C1 segment of cervical spinal cord (tissue), 14 donors: ENCODE data around the gene HPS5.
"Not testable (repeated sequence)": the region's sequence is repeated elsewhere in the genome, so short reads cannot be mapped to it uniquely, and the experiment has no call there.

Experiments used
- DNase-seq, 14 donors: peaks; one replicate each; lab custom pipeline; 2025; lab: John Stamatoyannopoulos, UW

Gene HPS5

DNA sequence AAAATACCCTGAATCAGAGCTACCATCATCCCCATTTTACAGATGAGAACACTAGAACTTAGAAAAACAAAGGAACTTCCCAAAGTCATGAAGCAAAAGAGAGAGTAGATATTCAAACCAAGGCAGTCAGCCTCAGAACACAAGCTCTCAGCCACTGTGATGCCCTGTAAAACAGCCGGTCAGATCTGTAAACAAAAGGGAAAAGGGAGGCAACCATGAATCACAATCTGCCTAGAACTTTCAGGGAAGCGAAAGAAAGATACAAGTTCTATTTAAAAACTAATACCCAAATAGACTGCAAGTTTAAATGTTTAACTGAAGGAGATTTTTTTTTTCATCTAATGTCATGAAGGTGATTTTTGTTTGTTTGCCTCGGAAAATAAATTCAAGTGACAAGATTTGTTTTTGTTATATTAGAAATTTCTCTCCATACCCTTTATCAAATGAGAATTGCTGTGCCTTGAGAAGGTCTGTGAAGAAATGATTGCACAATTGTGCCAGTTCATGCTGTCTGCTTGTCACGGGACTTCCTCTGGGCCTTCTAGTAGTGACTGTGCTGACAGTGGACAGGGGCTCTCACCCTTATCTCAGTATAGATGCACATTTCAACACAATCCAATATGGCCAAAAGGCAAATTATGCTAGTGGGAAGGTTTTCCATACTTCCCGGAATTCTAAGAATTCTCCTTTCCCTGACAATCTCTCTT, 44.2 kb downstream of the HPS5 start:
- peak in 5 of 14 donors; percentile 4 to 30 (median 15) for DNase-seq

DNA sequence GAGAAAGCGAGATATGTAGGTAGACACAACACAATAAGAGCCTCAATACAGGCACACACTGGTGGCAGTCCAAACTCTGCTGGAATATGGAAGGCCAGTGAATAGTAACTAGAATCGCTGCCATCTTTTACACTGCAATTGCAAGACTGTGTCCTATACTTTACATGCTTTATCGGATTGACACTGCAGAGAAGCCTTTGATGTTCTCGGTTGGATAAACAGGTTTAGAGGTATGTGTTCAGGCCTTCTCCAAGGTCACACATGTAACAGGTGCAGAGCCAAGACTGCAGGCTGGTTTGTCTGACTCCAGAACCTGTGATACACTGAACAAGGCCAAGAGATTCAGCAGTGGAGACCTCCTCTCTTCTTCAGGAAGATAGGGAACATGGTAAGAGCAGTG, 50.7 kb downstream of the HPS5 start:
- DNase-seq: no peak

DNA sequence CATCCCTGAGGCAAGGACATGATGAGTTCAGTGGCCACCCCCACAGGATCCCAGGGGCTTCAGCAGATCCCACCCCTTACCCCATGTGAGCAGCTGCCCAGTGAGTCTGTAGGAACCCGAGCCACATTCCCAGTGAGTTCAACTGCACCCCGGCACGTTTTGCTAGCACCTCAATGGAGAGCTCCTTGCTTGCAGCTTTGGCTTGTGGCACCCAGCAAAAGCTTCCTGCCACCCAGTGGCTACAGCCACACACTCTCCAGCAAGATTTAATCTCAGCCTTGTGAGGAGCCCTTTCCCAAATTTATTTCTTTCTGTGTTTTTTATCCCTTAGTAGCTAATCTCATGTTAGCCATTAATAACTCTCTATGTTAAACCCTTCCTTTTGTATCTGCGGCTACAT, 51.8 kb downstream of the HPS5 start:
- no peak for DNase-seq

DNA sequence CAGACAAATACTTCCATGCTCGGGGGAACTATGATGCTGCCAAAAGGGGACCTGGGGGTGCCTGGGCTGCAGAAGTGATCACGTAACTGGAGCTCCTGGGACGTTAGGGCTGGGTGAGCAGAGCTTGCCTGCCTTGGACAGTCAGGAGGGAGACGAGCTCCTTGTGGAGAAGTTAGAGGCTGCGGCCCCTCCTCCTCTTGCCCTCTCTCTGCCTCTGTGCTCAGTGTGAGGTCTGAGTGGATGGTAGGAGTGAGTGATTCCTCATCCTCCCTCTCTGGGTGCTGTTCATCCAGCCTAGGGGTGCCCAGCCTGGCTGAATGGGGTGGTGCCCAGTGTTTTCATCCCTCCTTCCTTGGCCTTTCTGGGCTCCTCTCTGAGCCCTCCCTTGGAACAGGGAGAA, 52.7 kb downstream of the HPS5 start:
- DNase-seq: not testable (repeated sequence)

DNA sequence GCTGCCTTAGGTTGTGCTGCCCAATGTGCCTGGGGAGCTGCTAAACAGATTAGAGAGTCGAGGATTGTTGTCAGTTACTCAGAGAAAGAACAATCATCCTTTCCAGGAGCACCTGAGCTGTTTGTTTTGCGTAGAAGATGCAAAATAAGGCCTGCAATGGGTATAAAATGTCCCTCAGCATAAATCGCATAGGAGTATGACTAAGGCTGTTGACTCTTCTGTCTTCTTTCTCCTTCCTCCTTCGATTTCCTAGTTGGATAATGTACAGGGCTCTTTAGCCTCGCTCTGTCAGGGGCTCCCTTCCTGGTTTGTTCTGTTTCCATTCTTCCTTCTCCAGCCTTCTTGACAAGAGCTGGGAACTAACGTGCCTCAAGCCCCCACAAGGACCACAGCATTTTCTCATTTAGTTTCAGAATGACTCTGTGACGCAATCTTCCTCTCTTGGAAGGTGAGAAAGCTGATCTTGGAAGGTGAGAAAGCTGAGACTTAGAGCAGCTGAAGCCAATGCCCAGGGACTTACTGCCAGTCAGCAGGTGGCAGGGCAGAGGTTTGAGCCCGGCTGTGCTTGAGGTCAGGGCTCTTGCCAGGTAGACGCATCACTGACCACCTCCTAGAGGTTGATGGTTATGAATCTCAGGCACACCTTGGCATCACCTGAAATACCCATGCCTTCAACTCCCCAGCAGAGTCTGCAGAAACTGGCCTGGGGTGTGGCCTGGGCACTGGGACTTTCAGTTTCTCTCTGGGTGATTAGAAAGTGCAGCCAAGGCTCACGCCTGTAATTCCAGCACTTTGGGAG, 54.4 kb downstream of the HPS5 start:
- DNase-seq: not testable (repeated sequence)

DNA sequence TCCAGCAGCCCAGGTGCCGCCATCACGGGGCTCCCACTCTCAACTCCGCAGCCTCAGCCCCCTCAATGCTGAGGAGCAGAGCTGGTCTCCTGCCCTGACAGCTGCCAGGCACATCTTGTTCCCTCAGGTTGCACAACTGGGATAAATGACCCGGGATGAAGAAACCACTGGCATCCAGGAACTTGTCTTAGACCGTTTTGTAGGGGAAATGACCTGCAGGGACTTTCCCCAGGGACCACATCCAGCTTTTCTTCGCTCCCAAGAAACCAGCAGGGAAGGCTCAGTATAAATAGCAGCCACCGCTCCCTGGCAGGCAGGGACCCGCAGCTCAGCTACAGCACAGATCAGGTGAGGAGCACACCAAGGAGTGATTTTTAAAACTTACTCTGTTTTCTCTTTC, 56.0 kb downstream of the HPS5 start, which contains the start of gene SAA1:
TSS of gene SAA1 (plus strand) at position 316 of the 400 bp plus-strand sequence. CDS start 624 bp downstream, outside the sequence.
- no peak for DNase-seq

DNA sequence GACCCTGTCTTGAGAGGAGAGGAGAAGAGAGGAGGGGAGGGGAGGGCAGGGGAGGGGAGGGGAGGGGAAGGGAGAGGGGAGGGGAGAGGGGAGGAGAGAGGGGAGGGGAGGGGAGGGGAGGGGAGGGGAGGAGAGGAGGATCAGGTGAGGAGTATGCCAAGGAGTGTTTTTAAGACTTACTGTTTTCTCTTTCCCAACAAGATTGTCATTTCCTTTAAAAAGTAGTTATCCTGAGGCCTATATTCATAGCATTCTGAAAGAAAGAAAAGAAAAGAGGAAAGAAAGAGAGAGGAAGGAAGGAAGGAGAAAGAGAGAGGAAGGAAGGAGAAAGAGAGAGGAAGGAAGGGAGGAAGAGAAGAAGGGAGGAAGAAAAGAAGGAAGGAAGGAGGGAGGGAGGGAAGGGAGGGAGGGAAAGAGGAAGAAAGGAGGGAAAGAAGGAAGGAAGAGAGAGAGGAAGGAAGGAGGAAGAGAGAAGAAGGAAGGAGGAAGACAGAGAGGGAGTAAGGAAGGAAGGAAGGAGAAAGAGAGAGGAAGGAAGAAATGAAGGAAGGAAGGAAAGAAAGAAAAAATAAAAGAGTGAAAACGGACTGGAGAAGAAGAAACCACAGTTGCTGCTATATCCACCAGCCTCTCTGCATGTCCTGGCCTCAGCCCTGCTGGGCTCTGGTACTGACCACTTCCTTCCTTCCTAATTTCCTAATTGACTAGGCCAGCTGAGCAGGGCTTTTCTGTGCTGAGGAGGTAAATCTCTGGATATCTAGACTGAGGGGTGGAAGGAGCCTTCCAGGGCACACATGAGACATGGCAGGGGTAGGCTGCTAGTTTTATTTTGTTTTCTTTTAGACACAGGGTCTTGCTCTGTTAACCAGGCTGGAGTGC, 57.0 kb downstream of the HPS5 start:
- DNase-seq: no peak

DNA sequence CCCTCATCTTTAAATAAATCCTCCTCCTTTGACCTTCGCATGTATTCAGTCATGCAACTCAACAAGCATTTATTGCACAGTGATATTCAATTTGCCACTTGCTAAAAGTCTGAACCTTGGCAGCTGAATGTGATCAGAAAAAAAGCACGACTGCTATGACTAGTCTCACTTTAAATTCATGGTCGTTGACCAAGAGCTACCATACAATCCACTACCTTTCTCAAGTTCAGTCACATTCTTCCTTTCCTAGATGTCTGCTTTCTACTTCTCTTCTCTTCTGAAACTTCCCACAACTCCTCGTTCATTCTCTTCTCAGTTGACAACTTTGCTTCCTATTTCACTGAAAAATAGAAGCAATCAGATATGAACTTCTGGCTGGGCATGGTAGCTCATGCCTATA, 57.9 kb downstream of the HPS5 start:
- no peak for DNase-seq

DNA sequence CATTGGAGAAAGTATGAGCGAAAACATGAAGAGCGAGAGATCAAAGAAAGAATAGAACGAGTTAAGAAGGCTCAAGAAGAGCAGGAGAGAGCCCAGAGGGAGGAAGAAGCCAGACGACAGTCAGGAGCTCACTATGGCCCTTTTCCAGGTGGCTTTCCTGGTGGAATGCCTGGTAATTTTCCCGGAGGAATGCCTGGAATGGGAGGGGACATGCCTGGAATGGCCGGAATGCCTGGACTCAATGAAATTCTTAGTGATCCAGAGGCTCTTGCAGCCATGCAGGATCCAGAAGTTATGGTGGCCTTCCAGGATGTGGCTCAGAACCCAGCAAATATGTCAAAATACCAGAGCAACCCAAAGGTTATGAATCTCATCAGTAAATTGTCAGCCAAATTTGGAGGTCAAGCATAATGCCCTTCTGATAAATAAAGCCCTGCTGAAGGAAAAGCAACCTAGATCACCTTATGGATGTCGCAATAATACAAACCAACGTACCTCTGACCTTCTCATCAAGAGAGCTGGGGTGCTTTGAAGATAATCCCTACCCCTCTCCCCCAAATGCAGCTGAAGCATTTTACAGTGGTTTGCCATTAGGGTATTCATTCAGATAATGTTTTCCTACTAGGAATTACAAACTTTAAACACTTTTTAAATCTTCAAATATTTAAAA, 59.1 kb downstream of the HPS5 start:
- not testable (repeated sequence) for DNase-seq

DNA sequence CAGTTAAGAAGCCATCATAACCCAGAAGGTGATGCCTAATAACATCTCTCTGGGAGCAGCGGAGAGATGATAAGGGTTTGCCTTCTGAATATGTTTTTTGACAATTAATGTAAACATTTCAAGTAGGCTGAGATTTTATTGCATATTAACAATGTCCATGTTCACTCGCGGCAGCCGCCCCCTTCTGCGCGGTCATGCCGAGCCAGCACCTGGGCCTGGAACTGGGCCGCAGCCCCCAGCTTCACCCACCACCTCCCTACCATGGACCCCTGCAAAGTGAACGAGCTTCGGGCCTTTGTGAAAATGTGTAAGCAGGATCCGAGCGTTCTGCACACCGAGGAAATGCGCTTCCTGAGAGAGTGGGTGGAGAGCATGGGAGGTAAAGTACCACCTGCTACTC, 60.2 kb downstream of the HPS5 start:
- DNase-seq: no peak

DNA sequence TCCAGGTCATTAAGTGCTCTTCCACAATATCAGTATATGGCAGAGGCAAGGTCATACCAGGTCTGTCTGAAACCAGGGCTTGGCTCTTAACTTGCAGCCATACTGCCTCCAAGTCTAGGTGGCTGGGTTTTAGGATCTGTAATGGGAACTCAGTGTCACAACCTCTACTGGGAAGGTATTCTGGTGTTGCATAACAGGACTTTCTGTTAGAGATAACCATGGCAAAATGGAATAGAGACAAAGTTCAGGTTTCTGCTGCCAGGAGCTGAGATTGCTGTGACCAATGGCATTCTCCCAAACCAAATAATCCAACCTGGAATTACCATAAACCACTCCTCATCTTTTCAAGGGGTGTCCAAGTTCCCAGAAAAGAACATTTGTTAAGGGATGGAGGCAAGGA, 62.7 kb downstream of the HPS5 start:
- DNase-seq: no peak

DNA sequence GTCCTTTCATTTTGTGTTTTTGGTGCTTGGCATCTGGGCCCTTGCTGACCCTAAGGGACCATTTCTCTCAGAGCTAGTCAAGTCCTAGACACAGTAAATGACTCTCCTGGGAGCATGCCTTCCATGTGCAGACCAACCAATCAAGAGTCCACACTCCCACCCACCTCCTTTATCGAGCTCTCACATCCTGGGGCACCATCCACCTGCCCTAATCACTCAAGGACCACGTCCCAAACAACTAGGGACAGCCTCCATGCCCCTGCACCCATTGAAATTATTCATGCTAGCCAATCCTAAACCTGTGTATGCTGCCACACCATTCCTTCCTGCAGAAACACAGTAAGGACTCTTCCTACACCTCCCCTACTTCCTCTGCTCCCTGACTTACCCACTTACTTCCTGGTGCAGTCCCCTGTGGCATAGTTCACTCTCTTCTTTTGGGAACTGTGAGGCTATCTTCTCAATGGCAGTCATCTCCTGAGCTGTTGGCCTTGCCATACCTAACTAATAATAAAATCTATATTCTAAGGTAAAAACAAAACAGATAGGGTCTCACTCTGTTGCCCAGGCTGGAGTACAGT, 67.1 kb downstream of the HPS5 start:
- DNase-seq: no peak

DNA sequence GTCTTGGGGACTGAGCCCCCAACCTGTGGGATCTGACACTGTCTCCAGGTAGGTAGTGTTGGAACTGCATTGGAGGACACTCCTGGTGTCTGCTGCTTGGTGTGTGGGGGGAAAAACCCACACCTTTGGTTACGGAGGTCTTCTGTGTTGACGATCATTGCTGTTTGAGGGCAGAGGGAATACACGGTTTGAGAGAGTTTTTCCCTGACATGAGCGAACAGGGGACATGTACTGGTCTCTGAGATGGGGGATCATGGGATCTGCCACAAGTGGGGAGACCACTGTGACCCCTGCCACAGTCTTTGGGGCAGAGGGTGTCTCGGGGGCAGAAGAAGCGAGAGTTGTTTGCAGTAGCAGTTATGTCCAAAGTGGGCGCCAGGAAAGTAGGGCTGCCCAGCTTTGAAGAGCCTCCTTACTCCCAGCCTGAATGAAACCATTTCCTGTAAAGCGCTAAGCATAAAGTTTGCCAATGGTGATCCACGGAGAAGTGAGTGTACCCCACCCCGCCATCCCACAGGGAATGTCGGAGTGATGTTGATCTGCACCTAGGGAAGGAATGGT, 68.1 kb downstream of the HPS5 start:
- DNase-seq: no peak

DNA sequence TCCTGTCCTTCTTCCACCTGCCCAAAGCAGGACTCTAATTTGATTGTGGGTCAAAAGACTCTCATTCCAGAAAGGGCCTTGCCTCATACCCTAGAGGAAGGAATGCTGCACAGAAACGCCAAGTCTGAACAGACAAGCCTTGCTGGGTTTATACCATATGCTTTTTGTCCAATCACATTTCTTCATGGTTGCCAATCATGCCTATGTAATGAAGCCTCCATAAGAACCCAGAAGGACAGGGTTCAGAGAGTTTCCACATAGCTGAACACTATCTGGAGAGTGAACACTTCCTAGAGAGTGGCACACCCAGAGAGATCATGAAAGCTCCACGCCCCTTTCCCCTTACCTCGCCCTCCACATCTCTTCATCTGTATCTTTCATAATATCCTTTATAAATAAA, 68.7 kb downstream of the HPS5 start:
- DNase-seq: no peak

DNA sequence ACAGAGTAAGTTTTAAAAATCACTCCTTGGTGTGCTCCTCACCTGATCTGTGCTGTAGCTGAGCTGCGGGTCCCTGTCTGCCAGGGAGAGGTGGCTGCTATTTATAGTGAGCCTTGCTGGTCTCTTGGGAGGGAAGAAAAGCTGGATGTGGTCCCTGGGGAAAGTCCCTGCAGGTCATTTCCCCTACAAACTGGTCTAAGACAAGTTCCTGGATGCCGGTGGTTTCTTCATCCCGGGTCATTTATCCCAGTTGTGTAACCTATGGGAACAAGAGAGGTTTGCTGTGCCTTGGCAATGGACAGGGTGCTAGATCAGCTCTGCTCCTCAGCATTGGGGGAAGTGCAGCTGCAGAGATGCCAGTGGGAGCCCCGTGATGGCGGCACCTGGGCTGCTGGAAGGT, 73.4 kb downstream of the HPS5 start, which contains the start of gene SAA2:
TSS of gene SAA2 (minus strand) at position 108 of the 400 bp plus-strand sequence. CDS start 657 bp downstream, outside the sequence.
- DNase-seq: no peak

DNA sequence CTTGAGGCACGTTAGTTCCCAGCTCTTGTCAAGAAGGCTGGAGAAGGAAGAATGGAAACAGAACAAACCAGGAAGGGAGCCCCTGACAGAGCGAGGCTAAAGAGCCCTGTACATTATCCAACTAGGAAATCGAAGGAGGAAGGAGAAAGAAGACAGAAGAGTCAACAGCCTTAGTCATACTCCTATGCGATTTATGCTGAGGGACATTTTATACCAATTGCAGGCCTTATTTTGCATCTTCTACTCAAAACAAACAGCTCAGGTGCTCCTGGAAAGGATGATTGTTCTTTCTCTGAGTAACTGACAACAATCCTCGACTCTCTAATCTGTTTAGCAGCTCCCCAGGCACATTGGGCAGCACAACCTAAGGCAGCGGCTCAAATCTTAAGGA, 74.8 kb downstream of the HPS5 start:
- not testable (repeated sequence) for DNase-seq

DNA sequence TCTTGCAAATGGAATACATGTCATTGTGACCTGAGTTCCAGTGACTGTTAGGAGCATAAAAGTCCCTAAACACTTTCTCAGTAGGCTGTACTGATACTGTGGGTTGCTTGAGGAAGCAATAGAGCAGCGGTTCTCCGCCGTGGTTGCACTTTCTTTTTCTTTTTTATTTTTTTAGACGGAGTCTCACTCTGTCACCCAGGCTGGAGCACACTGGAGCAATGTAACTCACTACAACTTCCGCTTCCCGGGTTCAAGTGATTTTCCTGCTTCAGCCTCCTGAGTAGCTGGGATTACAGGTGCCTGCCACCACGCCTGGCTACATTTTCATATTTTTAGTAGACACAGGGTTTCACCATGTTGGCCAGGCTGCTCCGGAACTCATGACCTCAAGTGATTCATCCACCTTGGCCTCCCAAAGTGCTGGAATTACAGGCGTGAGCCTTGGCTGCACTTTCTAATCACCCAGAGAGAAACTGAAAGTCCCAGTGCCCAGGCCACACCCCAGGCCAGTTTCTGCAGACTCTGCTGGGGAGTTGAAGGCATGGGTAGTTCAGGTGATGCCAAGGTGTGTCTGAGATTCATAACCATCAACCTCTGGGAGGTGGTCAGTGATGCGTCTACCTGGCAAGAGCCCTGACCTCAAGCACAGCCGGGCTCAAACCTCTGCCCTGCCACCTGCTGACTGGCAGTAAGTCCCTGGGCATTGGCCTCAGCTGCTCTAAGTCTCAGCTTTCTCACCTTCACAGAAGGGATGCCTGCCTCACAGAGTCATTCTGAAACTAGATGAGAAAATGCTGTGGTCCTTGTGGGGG, 75.4 kb downstream of the HPS5 start:
- DNase-seq: not testable (repeated sequence)

DNA sequence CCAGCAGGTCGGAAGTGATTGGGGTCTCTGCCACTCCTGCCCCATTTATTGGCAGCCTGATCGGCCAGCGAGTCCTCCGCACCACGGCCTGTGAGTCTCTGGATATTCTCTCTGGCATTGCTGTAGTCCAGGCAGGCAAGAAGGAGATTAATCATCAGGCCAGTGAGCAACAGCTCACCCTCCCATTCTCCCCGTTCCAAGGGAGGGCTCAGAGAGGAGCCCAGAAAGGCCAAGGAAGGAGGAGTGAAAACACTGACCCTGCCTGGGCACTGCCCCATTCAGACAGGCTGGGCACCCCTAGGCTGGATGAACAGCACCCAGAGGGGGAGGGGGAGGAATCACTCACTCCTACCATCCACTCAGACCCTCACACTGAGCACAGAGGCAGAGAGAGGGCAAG, 76.5 kb downstream of the HPS5 start:
- no peak for DNase-seq

DNA sequence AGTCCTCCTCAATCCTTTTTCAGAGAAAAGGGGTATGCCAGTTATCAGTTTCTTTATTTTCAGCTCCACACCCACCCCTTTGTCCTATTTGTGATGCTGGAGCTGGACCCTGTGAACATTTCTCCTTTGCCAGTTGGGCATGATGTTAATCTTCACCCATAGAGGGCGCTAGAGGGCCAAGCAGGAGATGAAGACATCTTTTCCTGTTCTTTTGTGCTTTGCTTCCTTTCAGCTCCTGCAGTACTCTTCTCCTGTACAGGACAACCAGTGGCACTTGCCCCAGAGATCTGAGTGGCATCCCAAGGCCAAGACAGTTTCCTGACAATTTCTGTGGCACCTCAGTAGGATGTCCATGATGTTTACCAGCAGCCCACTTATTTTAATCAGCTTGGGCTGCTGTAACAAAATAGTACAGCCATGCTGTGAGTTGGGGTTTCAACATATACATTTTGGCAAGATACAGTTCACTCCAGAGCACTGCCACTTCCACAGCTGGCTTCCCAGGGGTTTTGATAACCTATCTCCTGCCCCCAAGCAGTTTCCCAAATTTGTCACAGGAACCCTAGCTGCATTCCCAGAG, 78.1 kb downstream of the HPS5 start:
- peak in 3 of 14 donors; percentile 5 to 14 (median 11) for DNase-seq
